ENCODE results near the gene TM6SF1.
A peak's percentile ranks its signal among the peaks of the same experiment; 100 is the strongest.
"Not testable (repeated sequence)": the region's sequence is repeated elsewhere in the genome, so short reads cannot be mapped to it uniquely, and the experiment has no call there.

The TM6SF1 gene

DNA sequence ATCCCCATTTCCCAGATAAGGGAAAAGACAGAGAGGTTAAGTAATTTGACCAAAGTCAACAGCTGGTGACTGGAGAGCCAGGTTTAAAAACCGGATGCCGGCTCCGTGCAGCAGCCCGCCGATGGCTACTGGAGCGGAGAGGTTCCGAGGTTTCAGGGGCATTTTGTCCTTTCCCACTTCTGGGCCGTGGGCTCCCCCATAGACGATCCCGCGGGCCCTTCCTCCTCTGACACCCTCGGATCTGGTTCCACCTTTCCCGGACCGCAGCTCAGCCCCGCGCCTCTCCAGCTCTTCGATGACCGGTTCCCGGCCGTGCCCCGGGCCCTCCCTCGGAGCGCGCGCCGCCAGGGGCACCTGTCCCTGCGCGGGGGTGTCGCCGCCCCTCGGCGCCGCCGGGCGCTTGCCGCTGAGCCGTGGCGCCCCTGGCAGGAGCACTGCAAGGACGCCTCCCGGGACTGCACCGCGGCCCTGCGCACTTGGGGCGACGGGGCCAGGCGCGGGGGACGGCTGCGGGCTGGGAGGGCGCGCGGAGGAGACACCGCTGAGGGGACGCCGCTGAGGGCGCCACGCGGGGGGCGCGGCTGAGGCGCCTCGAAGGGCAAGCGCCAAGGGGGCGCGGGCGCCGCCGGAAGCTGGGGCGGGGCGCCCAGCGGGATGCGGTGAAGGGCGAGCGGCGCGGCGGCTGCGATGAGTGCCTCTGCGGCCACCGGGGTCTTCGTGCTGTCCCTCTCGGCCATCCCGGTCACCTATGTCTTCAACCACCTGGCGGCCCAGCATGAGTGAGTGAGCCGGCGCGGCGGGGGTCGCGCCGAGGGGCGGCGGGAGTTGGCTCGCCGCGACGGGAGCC is at the start of gene TM6SF1:
Gene TM6SF1, plus strand, starts transcription at position 652 of the 847 bp plus-strand sequence. Its CDS starts 36 bp downstream, at position 688.
- no peak for DNase-seq (ENCODE audit: low read depth)

DNA sequence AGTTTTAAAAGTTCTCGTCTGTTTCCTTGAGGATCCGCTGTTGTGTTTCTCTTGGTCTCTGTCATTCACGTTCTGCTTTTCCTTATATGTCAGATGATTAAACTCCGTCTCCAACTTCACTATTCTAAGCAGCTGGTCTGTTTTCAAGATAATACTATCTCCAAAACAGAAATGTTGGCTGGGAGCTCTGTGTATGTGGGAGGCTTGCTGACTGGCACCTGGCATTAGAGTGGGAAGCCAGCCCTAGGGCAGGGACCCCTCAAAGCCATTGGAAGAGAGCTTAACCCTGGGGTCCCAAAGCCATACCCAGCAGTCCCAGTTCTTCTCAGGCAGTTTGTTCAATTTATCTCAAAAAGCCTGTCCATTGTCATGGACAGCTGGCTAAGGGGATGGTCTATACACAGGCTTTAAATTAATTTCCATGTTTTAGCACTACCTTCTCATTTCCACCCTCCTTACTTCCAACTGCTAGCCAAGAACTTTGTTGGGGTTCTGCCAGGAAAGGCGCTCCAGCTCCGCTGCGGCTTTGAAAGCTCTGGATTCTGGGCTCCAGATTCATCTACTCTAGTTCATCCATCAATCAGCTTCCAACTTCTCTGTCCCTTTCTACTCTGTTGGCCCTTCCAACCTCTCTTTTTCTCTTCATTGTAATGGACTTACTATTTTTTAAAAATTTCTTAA is 49.6 kb upstream of the TM6SF1 start:
- no peak for DNase-seq (ENCODE audit: low read depth)

DNA sequence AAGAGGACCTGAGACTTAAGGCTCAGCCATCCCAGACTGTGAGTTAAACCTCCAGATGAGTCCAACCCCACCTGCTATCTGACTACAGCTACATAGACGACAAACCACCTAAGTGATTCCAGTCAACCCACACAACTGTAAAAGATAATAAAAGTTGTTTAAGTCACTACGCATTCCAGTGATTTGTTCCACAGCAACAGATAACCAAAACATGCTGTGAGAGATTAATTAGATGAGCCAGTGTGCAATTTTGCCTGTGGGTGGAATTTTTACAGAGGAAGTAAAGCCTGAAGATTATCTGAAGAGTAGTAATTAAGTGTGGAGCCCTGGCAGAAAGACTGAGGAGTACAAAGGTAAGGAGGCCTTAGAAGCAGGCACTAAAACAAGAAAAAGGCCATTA is 45.8 kb upstream of the TM6SF1 start:
- DNase-seq (ENCODE audit: low read depth), result no peak

DNA sequence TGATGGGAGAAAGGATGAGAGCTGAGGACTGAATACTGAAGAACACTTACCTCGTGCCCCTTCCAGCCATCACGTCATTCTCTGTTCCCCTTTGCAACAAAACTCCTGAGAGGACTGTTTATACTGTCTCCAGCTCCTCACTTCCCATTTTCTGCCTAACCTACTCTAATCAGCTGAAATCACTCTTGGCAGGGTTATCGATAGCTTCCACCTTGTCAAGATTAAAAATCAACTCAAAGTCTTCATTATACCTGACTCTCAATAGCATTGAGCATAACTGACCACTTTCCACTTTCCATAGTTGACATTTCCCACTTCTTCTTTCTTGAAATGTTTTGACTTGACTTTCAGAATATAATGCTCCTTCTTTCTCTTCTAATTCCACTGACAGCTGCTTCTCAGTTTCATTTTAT is 44.7 kb upstream of the TM6SF1 start:
- DNase-seq (ENCODE audit: low read depth), result no peak

DNA sequence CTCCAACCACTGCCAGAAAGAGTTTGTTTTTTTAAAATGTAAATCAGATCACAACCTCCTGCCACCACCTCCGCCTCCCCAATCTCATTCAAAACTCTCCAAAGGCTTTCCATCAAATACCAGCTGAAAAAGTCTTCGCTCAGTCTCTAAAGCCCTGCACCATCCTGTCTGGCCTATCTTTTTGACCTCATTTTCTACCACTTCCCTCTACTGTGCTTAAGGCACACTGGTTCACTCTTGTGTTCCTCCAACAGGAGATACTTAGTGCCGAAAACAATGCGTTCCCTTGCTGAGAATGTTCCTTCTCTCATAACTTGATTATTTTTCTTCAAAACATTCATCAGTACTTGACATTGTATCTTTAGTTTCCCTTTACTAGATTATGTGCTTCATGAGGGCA is 43.9 kb upstream of the TM6SF1 start:
- DNase-seq (ENCODE audit: low read depth), result no peak

DNA sequence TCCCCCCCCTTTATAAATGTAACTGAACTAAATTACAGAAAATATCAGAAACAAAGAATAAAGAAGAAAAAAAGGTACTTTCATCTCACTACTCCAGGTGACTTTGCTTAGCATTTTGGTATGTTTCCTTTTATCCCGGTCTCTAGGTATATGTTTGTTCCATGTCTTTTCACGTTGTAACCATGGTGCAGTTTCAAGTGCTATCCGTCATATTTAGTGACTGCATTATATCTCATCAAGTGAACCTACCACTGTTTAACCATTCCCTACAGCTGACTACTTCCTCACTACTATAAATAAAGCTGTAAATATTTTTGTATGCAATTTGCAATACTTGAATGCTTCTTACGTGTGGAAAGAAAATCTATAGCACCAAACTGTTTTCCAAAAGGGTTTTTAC is 42.6 kb upstream of the TM6SF1 start:
- DNase-seq (ENCODE audit: low read depth), result no peak

DNA sequence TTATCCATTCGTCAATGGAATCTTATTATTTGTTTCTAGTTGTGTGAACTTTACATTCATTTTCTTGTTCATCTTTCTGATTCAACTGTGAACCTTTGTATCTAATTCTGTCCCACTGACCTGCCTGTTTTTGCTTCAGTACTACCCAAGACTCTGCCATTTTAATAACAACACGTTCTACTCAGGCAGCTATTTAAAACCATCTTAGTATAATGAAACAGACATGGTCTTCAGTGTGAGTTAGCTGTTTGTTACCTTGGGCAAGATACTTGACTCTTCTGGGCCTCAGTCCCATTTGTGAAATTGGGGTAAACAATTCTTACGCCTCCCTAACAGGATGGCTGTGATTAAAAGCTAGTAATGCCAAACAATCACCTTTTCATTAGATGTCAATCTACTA is 42.0 kb upstream of the TM6SF1 start:
- no peak for DNase-seq (ENCODE audit: low read depth)

DNA sequence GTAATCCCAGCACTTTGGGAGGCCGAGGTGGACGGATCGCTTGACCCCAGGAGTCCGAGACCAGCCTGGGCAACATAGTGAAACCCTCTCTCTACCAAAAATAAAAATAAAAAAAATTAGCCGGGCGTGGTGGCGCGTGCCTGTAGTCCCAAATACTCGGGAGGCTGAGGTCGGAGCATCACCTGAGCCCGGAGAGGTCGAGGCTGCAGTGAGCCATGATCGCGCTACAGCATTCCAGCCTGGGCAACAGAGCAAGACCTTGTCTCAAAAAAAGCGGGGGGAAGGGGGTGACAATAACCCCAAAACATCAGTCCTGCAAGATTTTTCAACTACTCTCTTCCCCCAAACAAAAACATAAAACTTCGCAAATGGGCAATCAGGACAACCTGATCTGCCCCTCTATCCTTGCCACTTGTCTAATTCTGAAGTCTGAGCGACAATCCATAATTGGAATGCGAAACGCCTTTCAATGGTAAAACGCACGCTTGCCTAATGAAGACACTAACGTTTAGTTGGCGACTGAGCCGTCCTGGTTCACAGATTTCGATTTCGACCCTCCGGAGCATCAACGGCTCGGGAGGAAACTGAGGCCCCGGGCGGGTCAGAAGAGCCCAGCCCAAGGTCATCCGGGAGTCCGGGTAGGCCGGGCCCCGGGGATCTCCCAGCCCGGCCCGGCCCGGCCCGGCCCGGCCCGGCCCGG is 41.3 kb upstream of the TM6SF1 start:
- no peak for DNase-seq (ENCODE audit: low read depth)

DNA sequence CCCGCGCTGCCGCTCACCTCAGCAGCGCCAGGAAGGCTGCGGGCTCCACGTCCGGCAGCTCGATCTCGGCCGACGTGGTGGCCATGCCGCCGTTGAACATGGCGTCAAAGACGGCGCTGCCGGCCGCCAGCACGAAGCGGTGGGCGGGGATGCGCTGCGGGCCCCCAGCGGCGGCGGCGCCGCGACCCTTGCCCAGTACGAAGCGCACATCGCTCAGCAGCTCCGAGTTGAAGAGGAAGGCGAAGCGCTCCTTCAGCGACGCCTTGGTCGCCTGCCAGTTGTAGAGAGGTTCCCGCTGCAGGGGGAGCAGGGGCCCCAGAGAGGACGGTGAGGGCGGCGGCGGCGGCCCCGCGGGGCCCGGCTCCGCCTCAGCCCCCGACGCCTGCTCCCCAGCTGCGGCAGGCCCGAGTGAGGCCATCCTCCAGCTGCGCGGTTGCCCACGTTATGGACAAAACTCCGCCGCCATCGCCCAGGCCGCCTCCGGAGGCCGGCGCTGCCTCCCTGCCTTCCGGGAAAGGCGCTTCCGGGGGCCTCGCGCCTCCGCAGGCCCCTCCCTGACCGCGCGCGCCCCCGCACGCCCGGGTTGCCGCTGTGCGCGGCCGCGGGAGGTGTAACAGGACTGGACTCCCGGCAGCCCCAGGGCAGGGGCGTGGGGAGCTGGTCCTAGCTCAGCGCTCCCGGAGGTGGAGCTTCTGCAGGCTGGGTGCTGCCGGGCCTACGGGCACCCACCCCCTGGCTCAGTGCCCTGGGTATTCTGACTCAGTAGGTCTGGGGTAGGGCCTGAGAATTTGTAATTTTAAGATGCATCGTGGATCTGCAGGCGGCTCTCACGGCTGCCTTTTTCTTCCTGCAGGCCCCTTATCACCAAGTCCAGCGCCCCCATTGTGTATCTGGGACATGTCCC is 40.5 kb upstream of the TM6SF1 start, which contains the start of gene BTBD1:
Gene BTBD1, minus strand, starts transcription at position 519 of the 904 bp plus-strand sequence. Its CDS starts 101 bp downstream, at position 418.
- peak; percentile 54 for DNase-seq (ENCODE audit: low read depth)

DNA sequence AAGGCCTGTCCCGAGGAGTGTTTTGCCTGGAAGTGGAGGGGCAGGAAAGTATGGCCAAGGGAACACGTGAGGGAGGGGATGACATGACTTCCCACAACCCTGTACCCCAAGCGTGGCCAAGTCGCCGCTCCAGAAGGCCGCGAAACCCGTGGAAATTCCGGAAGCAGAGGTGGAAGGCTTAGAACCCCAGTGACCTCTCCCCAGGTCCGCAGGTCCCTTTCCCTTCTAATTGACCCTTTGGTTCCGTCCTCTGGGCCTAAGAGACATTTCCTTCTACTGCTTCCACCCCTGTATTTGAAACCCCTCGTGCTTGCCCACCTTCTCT is 39.8 kb upstream of the TM6SF1 start:
- DNase-seq (ENCODE audit: low read depth), result no peak

DNA sequence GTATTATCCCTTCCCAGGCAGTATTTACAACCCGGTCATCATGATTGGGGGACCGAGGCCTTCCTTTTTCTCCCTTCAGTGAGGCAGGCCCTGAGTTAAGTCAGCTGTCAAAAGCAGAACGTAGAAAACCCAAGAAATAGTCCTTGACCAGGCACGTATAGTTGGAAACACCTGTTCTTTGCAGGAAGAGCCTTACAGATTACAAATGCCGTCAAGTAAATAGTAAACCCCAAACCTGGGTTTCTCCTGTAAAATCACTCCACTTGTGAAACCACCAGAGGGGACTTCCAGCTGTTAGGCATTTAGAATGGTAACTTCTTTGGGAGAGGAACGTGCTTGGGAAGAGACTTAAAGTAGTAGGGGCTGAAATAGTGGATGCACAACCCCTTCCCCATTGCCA is 39.4 kb upstream of the TM6SF1 start:
- no peak for DNase-seq (ENCODE audit: low read depth)

DNA sequence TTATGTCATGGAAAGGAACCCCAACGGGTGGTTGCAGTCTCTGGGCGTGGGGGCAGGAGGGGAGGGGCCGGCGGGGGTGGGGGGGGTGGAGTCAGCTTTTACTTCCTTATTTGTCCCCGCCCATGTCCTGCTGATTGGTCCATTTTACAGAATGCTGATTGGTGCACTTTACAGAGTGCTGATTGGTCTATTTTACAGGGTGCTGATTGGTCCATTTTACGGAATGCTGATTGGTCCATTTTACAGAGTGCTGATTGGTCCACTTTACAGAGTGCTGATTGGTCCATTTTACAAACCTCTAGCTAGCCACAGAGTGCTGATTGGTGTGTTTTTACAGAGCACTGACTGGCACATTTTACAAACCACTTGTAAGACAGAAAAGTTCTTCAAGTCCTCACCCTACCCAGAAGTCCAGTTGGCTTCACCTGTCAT is 38.2 kb upstream of the TM6SF1 start:
- not testable (repeated sequence) for DNase-seq (ENCODE audit: low read depth)

DNA sequence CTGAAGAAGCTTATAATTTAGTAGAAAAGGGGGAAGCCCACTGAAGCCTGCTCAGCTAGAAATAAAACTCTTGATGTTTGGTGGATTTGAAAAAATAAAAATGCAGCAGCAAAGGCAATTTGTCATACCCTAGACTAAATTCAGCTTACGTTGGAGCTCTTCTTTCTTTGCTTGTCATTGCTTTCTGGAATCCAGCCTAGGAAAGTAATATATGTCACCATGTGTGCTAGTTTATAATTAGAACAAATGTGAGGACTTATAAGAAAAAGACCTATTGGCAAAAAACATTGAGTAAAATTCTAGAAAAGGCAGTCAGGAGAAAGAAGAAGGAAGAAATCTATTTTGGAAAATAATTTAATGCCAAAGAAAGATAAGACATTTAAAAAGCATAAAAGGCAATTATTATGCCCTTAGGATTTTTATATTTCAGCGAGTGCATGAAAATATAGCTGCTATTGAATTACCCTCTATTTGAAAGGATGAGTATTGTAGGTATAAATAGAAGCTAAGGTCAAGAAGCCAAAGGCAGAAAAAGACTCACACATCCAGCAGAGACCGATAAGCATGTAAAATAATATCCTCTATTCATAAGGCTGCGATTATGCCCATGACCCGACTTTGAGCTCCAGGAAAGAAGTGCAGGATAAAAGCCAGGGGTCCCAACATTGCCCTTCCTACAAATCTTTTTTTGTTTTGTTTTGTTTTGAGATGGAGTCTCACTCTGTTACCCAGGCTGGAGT is 29.8 kb upstream of the TM6SF1 start:
- DNase-seq (ENCODE audit: low read depth), result no peak

DNA sequence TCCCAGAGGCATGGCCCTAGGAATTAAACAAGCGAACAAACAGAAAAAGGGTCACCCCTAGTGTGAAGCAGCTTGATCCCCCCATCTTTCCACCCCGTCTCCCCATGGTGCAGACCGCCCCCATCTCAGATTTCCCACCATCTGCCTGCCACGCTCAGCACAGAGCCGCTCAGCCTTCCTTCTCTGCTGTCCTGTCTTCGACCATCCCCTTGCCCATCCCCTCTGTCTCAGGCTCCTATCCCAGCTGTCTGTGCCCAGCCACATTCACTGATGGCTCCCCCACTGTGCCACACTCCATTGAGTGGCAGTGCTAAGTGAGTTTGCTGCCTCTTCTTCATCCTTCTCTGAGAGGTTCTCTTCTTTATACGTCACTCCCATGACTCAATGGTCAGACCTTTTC is 28.7 kb upstream of the TM6SF1 start:
- no peak for DNase-seq (ENCODE audit: low read depth)

DNA sequence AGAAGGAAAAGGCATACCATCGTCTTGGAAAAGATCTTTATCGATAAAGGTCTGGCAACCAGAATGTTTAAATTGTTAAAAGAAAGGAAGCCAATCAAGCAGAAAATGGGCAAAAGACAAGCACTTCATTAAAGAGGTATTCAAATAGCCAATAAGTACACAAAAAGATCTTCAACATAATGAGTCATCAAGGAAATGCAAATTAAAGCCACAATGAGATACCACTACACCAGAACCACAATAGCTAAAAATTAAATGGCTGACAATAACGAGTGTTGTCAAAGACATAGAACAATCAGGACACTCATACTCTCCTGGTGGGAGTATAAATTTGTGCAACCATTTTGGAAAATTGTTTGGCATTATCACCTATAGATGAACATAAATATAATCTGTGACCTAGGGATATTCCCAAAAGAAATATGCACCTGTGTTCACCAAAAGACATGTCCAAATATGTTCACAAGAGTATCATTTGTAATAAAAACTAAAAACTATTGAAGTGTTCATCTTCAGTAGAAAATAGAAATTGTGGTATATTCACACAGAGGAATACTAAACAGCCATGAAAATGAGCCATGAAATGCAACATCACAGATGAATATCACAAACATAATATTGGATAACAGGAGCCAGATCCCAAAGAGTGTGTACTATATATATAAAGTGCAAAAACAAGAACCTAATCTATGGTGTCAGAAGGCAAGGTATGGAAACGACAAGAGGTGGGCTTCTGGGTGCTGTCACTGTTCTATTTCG is 26.0 kb upstream of the TM6SF1 start:
- no peak for DNase-seq (ENCODE audit: low read depth)

DNA sequence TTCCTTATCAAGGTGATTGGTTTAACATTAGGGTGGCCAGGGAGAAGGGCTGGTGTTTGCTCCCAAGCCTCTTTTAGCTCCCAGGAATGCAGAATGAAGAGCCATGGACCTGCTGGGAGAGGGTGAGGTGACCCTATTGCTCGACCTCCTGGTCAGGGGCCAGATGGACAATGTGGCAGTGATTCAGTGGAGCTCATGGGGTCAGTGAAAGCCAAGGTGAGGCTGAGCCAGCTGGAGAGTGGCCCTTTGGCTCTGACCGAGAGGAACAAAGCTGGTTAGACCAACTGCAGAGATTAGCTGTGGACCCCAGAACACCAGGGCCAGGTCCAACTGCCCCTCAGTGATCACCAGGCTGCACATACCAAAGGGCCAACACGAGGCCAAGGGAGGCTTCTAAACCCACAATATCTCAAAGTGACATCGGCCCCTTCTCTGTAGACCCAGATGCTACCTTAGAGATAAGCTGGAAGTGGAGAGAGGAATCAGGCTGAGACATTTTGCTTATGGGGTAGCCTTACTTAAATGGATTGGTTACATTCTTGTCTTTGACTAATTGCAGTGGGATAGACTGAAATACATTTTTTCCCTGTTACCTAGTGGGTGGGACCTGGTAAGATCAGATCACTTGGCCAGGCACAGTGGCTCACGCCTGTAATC is 24.6 kb upstream of the TM6SF1 start:
- no peak for DNase-seq (ENCODE audit: low read depth)

DNA sequence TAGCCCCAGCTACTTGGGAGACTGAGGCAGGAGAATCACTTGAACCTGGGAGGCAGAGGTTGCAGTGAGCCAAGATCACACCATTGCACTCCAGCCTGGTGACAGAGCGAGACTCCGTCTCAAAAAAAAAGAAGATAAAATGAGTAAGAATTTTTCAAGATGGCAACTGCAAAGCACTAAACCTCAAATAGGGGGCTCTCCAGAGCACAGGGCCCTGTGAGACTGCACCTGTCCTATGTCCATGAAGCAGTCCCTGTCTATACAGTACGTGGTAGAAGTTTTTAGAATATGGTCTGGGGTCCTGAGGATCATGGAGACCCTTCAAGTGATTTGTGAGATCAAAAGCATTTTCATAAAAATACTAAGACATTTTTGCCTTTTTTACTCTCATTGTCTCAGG is 22.0 kb upstream of the TM6SF1 start:
- DNase-seq (ENCODE audit: low read depth), result not testable (repeated sequence)

DNA sequence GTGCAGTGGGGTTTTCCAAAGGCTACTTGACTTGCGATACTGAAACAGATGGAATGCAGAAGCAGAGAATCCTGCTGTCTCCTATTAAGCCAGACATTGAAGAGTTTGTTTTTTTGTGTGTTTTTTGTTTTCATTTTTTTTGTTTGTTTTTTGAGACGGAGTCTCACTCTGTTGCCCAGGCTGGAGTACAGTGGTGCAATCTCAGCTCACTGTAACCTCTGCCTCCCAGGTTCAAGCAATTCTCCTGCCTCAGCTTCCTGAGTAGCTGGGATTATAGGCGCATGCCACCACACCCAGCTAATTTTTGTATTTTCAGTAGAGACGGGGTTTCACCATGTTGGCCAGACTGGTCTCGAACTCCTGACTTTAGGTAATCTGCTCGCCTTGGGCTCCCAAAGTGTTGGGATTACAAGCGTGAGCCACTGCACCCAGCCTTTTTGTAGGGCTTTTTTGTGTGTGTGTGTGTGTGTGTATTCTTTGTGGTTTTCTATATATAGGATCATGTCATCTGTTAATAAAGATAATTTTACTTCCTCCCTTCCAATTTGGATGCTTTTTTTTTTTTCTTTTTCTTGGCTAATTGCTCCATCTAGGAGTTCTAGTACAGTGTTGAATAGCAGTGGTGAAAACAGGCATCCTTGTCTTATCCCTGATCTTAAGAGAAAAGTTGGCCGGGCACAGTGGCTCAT is 21.4 kb upstream of the TM6SF1 start:
- not testable (repeated sequence) for DNase-seq (ENCODE audit: low read depth)

DNA sequence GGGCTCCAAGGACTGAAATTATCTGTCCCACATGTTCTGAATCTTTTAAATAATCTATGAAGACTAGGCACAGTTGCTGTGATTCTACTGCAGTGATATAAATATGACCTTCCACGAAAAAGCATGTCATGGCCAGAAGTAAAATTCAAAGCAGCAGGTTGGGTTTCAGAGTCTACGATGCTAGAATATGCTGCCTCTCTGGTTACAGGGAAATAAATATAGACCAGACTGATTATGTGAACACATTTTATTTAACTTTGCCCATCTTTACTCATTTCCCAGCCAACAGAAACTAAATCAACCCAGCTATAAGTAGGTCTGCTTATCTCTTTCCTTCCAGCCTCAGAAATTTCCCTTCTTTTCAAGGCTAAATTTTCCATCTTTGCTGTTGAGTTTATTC is 19.9 kb upstream of the TM6SF1 start:
- no peak for DNase-seq (ENCODE audit: low read depth)

Measured in stimulated activated CD8-positive, alpha-beta memory T cell treated with anti-CD3 and anti-CD28 coated beads, Interleukin-12 subunit alpha, Interleukin-12 subunit beta, amount 100 ng/mL, for 1 hour (primary cell).